Measurements from ENCODE around the gene PSRC1.

DNA sequence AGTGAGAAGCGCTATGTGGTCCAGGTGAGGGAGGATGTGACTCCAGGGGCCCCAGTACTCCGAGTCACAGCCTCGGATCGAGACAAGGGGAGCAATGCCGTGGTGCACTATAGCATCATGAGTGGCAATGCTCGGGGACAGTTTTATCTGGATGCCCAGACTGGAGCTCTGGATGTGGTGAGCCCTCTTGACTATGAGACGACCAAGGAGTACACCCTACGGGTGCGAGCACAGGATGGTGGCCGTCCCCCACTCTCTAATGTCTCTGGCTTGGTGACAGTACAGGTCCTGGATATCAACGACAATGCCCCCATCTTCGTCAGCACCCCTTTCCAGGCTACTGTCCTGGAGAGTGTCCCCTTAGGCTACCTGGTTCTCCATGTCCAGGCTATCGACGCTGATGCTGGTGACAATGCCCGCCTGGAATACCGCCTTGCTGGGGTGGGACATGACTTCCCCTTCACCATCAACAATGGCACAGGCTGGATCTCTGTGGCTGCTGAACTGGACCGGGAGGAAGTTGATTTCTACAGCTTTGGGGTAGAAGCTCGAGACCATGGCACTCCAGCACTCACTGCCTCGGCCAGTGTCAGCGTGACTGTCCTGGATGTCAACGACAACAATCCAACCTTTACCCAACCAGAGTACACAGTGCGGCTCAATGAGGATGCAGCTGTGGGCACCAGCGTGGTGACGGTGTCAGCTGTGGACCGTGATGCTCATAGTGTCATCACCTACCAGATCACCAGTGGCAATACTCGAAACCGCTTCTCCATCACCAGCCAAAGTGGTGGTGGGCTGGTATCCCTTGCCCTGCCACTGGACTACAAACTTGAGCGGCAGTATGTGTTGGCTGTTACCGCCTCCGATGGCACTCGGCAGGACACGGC, 31.4 kb downstream of the PSRC1 start:
- TF ChIP-seq POLR2A (IDR thresholded peaks at IDR 0.05; ENCODE audit: low read length) = no peak
- TF ChIP-seq GATA1 (IDR thresholded peaks at IDR 0.05; ENCODE audit: low read depth, low read length) = no peak
